Left forelimb (tissue), 1 donor: Measurements from ENCODE around the gene KCNQ5.
"Not testable (repeated sequence)": the region's sequence is repeated elsewhere in the genome, so short reads cannot be mapped to it uniquely, and the experiment has no call there.

Experiments used
- DNase-seq: peaks from one replicate; pipeline ENCODE4 v3.0.0-alpha.2; 2018; ENCODE audit warnings: low spot score

Gene KCNQ5

DNA sequence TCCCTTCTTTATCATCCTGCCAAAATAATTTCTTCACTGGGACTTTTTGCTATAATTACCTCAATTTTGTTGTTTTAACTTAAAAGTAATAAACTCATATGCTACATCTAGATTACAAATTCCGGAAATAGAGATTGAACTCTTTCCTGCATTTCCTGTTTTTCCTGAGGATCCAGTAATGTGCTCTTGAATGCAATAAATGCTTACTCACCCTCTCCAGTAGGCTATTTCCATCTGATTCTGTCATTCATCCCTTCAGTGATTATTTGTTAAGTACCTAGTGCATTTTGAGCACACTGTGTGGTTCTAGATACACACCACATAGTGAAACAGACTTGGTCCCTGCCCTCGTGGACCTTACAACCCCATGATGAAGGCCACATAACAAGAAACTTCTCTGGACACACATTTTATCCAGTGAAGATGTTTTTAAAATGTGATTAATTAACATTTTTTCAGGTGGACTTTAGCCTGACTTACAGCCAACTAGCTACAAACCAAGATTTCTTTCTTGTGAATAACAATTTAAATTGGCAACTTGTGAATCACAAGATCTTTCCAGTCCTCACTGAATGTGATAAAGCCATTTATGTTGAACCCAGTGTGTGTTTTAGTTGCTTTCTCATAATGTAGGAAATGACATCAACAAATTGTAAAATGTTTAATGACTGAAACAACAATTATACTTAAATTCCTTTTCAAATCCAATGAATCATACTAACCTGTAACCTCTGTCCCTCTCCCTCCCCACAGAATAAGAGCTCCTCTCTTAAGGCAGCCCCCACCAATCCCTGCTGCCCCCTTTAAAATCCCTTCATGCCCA is 331.2 kb downstream of the KCNQ5 start:
- DNase-seq: no peak

DNA sequence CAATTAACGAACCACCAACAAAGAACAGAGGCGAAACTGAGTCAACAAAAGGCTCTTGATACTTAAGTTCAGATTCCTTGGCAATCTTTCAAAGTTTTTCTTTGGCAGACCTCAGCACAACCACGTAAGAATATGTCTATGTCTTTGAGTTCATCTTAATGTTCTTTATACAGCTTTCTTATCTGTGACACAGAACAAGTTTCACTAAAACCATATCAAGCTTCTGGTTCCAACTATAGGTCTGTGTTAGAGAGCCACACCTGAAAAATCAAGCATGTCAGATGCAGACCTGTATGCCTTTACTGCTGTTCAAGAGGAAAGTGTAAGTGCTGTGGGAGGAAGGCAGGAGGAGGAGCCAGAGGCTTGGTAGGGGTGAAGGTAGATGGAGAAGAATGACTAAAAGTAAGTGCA is 332.1 kb downstream of the KCNQ5 start:
- no peak for DNase-seq

DNA sequence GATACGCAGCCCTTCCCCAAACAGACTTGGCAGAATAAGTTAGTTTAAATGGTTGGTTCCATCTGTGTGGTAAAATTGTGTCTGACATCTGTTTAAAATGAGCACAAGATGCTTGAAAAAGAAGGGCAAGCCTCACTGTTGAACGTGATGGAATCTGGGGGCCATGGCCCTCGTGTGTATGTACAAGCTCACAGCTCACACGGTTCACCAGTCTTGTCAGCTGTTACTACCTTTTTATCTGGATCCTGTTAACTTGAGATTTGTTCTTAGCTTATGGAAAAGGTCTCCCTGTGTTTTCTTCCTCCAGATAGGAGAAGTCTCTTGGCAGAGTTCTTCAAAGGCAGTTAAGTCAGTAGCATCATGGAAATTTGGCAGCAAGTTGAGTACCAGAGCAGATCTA is 332.9 kb downstream of the KCNQ5 start:
- no peak for DNase-seq

DNA sequence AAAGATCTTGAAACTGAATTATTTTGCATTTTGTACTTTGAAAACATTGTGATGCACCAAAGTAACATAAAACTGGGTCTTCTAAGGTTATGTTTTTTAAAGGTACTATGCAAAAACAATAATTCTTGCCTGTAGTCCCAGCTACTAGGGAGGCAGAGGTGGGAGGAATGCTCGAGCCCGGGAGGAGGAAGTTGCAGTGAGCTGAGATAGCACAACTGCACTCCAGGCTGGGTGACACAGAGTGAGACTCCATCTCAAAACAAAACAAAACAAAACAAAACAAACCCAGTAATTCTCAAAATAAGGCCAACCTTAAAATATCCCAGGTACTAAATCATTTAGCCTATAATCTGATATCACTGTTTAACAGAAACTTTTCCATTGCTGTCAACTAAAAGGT is 333.8 kb downstream of the KCNQ5 start:
- DNase-seq: no peak

DNA sequence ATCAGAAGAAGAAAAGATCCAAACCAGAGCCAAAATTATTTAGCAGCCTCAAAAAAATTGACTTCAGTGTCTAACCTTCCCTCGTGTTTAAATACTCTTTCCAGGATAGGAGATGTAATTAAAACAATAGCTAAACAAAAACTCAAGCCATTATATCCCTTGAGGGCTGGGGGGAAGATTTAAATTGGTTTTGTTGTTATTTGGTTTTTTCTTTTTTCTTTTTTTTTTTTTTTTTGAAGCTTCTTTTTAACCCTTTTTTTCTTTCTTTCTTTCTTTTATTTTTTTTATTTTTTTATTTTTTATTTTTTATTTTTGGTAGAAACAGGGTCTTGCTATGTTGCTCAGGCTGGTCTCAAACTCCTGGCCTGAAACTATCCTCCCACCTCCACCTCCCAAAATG is 334.4 kb downstream of the KCNQ5 start:
- no peak for DNase-seq

DNA sequence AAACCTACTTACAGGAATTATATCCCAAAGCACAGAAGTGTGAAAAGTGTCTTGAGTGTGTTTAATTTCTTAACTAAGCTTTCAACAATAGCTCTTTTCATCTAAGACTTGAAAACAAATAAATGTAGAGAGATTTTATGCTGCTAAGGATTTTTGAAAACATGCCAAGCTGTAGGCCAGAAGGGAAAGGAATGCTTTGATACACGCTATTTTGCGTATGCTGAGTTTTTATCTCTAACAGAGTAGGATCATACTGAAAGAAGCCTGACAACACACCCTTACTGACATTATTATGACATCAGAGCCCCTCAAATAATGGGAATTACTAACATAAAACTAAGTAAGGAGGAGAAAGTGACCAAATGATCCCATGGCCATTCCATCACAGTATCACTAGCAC is 338.0 kb downstream of the KCNQ5 start:
- no peak for DNase-seq

DNA sequence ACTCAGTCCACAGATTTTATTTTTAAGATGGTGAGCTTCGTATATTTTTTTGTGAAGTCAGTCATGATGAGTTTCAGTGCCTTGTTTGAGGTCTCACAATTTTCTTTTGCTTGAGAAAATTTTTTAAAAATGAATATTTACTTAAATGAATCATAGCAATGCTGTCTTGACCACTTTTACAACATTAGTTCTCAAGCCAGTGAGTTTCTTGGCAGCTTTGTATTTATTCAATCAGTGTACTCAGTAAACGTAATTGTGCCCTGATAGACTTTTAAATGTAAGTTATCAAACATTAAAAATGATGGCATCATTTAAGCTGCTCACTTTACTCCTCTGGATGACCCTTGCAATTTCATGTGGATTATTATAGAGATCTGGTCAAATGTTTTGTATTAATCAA is 342.1 kb downstream of the KCNQ5 start:
- no peak for DNase-seq

DNA sequence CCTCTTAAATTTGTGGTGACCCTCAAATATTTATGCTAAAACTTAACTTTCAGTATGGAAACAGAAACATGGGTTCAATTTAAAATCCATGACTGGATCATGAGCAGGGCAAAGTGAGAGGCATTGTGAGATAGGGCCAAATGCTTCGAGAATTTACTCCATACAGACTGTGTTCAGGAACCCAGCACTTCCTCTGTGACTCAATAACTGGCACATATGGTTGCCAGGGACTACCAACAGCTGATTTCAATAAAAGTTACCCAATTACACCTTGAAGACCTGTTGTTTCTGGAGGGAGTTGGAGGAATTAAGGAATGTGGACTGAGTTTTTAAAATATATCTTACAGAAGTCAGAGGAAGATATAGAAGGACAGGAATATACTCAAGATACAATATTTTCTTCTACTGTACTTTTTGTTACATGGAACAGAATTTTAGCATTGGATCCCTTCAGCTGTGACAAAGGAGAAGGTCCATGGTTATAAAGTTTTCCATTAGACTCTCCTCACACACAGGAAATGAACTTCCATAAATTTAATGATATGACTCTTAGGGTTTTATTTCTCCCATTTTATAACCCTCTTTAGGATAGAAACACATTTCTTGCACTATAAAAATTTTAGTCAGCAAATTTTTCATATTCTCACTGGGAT is 344.9 kb downstream of the KCNQ5 start:
- DNase-seq: no peak

DNA sequence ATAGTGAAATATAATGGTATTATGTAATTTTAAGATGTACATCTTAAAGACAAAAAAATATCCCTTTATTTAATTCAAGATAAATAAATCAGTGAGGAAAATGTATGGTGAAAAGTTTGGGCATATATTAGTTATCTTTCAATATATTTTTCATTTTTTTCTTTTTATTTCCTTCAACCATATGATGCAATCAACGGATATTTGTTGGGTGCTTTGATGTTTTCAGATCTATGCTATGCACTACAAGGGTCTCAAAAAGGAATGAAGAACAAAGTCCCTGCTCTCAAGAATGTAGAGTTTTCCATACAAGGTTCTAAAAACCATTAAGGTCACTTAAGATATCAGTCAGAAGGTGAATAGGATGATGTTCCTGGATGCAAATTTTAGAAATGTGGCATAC is 345.5 kb downstream of the KCNQ5 start:
- no peak for DNase-seq

DNA sequence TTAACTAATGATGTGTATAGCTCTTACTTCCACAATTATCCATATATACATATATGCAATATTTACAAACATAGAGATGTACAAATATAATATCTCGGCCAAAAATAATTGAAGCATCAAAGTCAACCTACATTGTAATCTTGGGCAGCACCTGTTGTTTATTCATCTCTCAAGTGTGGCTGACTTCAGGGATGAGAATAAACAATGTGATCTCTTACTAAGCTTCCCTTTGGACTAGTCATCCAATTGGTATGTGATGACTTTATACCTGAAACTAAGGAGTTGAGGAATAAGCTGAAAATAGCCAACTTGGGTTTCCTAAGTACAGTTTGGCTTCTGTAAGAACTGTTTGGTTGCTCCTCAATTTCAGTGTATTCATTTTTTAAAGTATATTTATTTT is 346.8 kb downstream of the KCNQ5 start:
- no peak for DNase-seq

DNA sequence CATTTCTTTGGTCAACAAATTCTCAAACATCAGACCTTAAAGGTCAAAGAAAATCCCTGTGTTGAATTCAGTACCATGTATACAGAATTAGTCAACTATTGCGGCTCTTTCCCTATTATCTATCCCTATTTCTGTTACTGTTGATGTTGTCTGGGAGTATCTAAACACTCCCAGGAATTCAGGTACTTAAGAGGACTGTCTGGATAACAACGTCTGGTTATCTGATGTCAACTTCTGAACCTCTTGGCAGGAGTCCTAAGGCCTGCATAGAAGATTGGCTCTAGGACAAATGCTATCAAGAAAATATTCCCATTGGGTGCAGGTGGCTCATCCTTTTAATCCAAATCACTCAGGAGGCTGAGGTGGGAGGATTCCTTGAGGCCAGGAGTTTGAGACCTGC is 347.8 kb downstream of the KCNQ5 start:
- DNase-seq: no peak

DNA sequence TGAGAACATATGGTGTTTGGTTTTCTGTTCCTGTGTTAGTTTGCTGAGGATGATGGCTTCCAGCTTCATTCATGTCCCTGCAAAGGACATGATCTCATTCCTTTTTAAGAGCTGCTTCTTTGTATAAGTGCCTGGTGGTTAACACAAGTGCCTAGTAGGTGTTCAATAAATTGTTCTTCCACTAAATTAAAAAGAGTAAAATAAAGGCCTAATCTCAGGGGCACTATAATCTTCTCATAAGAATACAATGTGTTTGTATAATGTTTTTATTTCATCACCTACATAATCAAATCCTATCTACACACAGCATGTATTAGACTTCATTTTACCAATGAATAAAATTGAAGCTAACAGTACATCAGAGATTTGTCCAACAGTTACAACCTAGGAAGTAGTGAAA is 350.7 kb downstream of the KCNQ5 start:
- no peak for DNase-seq

DNA sequence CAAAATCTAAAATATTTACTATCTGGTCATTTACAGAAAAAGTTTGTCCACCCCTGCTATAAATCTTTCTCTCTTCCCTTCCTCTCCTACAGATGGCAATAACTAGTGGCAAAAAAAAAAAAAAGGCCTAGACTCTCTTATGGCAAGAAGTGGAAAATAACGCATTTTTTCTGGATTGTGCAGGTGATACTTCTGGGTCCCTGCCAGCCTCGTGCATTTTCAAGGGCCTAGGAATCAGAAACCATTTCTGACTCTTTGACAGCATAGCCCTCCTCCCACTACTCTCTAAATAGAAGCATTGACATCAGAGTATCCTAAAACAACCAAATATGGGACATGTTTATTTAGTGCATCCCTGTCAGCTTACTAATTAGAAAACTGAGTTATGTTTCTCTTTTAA is 352.4 kb downstream of the KCNQ5 start:
- DNase-seq: no peak

DNA sequence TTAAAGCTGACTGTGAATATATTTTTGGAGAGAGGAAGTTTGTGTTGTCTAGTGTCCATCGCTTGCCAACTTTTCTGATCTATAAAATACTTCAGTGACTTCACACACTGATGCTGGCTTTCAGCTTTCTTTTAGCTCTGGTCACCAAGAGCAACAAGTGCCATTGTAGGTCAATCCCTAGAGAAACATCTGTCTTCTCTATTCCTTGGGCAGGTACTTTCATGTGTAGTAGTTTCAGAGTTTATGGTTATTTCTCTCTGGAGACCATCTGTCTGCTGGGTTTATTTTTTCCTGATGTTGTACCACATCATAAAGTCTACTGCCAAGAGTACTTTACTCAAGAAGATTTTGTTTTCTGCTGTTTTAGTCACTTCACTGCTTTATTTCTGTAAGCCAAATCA is 353.5 kb downstream of the KCNQ5 start:
- no peak for DNase-seq

DNA sequence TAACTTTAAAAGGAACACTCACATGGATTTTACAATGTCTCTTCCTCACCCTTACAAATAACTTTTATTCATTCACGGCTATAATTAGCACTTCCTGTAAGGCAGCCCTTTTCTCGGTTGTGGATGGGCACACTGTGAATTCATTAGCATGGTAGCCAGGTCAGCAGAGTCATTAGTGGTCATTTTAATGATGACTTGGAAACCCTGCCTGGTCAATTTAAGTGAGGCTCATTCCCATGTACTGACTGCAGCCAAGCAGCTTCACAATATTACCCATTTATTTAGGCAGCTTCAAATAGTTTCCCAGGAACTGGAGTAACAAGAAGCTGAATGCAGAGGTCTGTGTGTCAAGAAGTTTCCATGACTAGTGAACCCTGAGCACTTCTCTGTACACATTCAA is 354.6 kb downstream of the KCNQ5 start:
- no peak for DNase-seq

DNA sequence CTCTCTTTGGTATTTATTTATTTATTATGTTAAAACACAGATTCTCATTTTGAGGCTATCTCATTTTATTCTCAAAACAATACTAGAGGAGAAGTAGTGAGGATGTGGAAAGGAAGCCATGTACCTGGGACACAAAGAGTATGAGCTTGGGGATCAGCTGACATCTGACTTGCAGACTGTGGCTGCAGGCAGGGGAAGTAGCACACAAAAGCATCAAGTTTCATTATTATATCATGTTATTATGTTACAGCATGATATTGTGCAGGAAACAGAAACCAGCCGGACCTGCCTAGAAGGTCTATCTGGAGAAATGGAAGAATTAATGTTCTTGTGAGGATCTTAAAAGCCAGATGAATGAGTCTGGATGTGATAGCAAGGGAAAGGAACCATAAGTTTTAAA is 355.2 kb downstream of the KCNQ5 start:
- DNase-seq: no peak

DNA sequence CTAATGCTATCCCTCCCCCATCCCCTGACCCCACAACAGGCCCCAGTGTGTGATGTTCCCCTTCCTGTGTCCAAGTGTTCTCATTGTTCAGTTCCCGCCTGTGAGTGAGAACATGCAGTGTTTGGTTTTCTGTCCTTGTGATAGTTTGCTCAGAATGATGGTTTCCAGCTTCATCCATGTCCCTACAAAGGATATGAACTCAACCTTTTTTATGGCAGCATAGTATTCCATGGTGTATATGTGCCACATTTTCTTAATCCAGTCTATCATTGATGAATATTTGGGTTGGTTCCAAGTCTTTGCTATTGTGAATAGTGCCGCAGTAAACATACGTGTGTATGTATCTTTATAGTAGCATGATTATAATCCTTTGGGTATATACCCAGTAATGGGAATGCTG is 356.9 kb downstream of the KCNQ5 start:
- DNase-seq: not testable (repeated sequence)

DNA sequence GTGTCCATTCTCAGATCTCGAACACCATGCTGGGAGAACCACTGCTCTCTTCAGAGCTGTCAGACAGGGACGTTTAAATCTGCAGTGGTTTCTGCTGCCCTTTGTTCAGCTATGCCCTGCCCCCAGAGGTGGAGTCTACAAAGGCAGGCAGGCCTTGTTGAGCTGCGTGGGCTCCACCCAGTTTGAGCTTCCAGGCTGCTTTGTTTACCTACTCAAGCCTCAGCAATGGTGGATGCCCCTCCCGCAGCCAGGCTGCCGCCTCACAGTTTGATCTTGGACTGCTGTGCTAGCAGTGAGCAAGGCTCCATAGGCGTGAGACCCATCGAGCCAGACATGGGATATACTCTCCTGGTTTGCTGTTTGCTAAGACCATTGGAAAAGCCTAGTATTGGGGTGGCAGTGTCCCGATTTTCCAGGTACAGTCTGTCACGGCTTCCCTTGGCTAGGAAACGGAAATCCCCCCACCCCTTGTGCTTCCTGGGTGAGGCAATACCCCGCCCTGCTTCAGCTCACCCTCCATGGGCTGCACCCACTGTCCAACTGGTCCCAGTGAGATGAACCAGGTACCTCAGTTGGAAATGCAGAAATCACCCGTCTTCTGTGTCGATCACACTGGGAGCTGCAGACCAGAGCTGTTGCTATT is 362.4 kb downstream of the KCNQ5 start:
- DNase-seq: not testable (repeated sequence)

DNA sequence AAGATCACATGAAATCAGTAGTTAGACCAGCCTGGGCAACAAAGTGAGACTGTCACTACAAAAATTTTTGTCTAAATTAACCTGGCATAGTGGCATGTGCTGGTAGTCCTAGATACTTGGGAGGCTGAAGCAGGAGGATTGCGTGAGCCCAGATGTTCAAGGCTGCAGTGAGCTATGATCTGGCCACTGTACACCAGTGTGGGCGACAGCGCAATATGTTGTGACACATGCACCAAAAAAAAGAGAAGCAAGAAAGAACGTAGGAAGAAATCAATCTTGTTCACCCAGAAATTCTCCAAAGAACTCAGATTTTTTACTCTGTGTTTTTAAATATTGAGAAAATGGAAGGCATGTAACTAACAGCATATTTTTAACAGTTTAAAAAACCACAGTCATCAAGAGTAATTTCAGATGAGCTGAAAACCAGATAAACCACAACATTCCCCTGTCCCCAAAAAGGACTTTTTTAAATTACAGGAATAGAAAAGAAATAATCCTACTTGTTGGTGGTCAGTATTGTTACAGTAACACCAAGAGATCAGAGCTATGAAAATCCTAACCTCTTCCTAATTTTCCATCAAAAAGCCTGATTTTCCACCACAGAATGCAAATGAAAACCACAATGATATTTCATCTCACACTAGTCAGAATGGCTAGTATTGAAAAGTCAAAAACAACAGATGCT is 363.3 kb downstream of the KCNQ5 start:
- no peak for DNase-seq

DNA sequence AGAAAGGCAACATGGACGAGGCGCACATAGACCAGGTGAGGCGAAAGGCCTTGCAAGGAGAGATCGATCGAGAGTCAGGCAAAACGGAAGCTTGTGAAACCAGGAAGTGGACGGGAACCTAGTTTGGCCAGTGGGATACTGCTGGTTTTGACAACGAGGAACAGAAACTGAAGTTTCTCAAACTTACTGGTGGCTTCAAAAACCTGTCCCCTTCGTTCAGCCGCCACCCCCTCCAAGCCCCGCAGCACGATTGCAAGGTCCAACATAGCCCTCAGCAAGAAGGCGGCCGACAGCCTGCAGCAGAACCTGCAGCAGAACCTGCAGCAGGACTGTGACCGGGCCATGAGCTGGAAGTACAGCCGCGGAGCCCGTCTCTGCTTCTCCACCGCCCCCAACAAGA is 365.4 kb downstream of the KCNQ5 start:
- no peak for DNase-seq

DNA sequence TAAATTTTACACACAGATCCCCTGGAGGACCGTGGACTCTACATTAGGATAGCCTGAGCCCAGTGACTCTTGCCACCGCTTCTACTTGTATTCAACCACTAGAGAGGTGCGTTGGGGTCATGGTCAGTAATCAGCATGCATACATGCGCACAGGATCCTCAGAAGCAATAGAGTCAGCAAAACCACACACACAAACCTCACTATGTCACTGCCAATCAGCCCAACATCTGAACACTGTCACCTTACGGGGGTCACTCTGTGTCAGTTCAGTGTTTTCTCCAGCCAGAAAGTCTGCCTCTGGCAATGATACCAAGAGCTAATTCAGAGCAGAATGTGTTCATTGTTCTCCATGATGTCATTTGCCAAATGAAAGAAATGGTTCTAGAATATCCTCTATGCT is 378.1 kb downstream of the KCNQ5 start:
- DNase-seq: no peak

DNA sequence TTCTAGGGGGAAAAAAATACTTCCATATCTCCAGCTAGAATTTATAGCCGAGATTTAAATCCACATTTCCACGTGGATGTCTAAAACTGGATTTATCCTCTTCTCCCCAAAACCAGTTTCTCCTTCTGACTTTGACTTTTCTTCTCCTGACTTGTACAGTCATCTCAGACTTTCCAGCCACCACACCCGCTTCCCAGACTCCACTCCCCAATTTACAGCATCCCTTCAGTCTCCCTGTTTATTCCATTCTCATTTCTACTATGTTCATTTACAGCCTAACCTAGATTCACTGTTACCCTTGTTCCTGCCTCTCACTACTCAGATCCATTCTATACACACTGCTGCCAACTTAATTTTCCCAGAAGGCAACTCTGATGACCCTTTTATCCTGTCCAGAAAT is 378.6 kb downstream of the KCNQ5 start:
- DNase-seq: no peak

DNA sequence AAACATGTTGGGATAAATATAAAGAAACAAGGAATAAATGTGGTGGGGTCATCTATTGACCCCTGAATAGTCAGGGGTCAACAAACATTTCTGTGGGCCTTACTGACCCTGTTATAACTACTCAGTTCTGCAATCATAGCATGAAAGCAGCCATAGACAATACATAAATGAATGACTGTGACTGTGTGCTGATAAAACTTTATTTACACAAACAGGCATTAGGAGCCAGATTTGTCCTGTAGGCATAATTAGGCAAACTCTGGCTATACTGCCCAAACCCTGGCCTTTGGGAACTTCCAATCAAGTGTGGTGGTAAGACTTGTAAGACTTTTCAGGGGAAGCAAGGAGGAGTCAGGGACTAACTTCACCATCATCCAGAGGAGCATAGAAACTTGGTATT is 380.7 kb downstream of the KCNQ5 start:
- DNase-seq: no peak
